ENCODE results near the gene PTPRU. TPM values are rescaled to one million over a fixed set of nuclear protein-coding genes. Genes with fewer than 3 reads are reported as not detected.

The PTPRU gene
- total RNA-seq, 2 experiments from 2014 or later = 0.56 to 0.74 TPM

DNA sequence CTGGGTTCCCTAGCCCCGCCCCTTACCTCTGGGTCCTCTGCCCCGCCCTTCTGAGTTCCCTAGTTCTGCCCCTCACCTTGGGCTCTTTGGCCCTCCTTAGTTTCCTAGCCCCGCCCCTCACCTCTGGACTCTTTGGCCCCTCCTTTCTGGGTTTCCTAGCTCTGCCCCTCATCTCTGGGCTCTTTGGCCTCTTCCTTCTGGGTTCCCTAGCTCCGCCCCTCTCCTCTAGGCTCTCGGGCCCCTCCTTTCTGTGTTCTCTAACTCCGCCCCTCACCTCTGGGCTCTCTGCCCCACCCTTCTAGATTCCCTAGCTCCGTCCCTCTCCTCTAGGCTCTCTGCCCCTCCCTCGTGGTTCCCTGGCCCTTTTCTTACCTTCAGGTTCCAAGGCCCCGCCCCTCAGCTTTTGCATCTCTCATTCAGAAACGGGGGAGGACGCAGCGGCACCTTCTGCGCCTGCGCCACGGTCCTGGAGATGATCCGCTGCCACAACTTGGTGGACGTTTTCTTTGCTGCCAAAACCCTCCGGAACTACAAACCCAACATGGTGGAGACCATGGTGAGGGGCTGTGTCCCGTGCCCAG is 88.5 kb downstream of the PTPRU start:
- H3K4me1 Mint-ChIP-seq (ENCODE audit: low read depth) = no peaks in the 10 kb centered on the region
- ChIA-PET POLR2A (no interaction called here), CTCF (no interaction called here)
- DNase-seq = peak; percentile 4
- H3K4me3 Mint-ChIP-seq = no peak overlapping the region
- H3K27me3 Mint-ChIP-seq = no peaks in the 10 kb centered on the region
- H3K36me3 Mint-ChIP-seq (ENCODE audit: low read depth) = no peaks in the 10 kb centered on the region
- ATAC-seq = peak; percentile 27
- no peak overlapping the region for H3K27ac Mint-ChIP-seq
- TF ChIP-seq, protein P1, sequence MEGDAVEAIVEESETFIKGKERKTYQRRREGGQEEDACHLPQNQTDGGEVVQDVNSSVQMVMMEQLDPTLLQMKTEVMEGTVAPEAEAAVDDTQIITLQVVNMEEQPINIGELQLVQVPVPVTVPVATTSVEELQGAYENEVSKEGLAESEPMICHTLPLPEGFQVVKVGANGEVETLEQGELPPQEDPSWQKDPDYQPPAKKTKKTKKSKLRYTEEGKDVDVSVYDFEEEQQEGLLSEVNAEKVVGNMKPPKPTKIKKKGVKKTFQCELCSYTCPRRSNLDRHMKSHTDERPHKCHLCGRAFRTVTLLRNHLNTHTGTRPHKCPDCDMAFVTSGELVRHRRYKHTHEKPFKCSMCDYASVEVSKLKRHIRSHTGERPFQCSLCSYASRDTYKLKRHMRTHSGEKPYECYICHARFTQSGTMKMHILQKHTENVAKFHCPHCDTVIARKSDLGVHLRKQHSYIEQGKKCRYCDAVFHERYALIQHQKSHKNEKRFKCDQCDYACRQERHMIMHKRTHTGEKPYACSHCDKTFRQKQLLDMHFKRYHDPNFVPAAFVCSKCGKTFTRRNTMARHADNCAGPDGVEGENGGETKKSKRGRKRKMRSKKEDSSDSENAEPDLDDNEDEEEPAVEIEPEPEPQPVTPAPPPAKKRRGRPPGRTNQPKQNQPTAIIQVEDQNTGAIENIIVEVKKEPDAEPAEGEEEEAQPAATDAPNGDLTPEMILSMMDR (IDR thresholded peaks at IDR 0.05) = no peak
- no peaks in the 10 kb centered on the region for H3K9me3 Mint-ChIP-seq
- intact Hi-C loops (cut with micrococcal nuclease) = no loop called here

DNA sequence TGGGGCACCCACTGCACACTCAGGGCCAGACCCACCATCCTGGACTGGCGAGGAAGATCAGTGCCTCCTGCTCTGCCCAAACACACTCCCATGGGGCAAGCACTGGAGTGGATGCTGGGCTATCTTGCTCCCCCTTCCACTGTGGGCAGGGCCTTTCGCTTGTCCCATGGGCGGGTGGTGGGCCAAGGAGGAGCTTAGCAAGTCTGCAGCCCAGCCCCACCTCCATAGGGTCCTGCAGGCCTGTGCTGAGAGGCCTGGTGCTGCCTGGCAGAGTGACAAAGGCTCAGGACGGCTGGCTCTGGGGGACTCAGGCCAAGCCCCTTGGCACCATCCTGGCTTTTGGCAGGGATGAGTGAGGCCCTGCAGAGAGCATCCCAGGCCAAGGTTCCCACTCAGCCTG is 89.4 kb downstream of the PTPRU start:
- no peak overlapping the region for H3K4me3 Mint-ChIP-seq
- no peaks in the 10 kb centered on the region for H3K9me3 Mint-ChIP-seq
- no peak overlapping the region for H3K27ac Mint-ChIP-seq
- no peaks in the 10 kb centered on the region for H3K36me3 Mint-ChIP-seq (ENCODE audit: low read depth)
- ChIA-PET POLR2A (no interaction called here), CTCF (no interaction called here)
- DNase-seq (no peak), ATAC-seq (no peak)
- intact Hi-C loops (cut with micrococcal nuclease) = no loop called here
- H3K4me1 Mint-ChIP-seq (ENCODE audit: low read depth) = no peaks in the 10 kb centered on the region
- TF ChIP-seq, protein P1 (IDR thresholded peaks at IDR 0.05) = no peak
- no peaks in the 10 kb centered on the region for H3K27me3 Mint-ChIP-seq

DNA sequence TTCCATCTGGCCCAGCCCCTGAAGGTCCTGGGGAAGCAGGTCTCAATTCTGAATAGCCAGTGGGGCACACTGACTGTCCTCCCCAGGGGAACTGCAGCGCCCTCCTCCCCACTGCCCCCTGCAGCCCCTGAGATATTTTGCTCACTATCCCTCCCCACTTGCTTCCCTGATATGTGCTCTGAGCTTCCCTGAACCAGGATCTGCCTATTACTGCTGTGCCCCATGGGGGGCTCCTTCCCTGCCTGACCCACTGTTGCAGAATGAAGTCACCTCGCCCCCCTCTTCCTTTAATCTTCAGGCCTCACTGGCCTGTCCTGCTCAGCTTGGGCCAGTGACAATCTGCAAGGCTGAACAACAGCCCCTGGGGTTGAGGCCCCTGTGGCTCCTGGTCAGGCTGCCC is 89.8 kb downstream of the PTPRU start:
- H3K4me1 Mint-ChIP-seq (ENCODE audit: low read depth) = no peaks in the 10 kb centered on the region
- no peaks in the 10 kb centered on the region for H3K9me3 Mint-ChIP-seq
- no peak for ATAC-seq
- H3K27me3 Mint-ChIP-seq = no peaks in the 10 kb centered on the region
- intact Hi-C loops (cut with micrococcal nuclease) = no loop called here
- no peak overlapping the region for H3K4me3 Mint-ChIP-seq
- H3K36me3 Mint-ChIP-seq (ENCODE audit: low read depth) = no peaks in the 10 kb centered on the region
- ChIA-PET POLR2A (no interaction called here), CTCF (no interaction called here)
- H3K27ac Mint-ChIP-seq = no peak overlapping the region
- no peak for DNase-seq
- TF ChIP-seq, protein P1 (IDR thresholded peaks at IDR 0.05) = no peak

DNA sequence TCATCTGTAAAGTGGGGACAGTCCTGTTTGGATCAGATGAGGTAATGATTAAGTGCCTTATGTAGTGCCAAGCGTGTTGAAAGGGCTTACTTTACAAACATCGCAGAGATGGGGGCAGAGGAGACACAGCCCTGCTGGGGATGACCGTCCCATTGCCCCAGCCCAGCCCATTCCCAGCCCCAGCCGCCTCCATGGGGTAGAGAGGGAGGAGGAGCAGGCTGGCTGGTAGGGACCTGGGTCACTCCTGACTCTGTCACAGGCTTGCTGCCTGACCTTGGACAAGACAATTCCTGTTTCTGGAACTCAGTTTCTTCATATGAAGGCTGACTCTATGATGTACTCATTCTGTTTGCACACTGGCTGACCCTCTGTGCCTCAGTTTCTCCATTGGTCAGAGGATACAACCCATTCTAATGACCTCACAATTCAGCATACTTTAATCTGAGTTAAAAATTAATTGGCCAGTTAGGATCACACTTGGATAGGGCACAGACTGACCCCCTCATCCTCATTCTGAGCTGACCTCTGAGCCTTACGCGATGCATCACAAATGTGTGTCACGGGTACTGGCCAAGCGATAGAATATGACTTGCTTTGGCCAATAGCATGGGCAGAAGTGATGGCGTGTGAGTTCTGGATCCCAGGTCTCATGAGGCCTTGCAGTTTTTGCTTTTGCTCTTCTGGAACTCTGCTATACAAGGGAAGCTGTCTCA is 91.1 kb downstream of the PTPRU start:
- Mint-ChIP-seq H3K4me3 (no peak overlapping the region), H3K36me3 (ENCODE audit: low read depth) (no peaks in the 10 kb centered on the region), H3K4me1 (ENCODE audit: low read depth) (no peaks in the 10 kb centered on the region), H3K27me3 (peaks cover 7% of the 10 kb centered on the region), H3K27ac (no peak overlapping the region), H3K9me3 (no peaks in the 10 kb centered on the region)
- POLR2A ChIA-PET = no interaction called here
- no peak for ATAC-seq
- intact Hi-C loops (cut with micrococcal nuclease) = no loop called here
- CTCF ChIA-PET = no interaction called here
- TF ChIP-seq, protein P1 (IDR thresholded peaks at IDR 0.05) = no peak
- DNase-seq = no peak

DNA sequence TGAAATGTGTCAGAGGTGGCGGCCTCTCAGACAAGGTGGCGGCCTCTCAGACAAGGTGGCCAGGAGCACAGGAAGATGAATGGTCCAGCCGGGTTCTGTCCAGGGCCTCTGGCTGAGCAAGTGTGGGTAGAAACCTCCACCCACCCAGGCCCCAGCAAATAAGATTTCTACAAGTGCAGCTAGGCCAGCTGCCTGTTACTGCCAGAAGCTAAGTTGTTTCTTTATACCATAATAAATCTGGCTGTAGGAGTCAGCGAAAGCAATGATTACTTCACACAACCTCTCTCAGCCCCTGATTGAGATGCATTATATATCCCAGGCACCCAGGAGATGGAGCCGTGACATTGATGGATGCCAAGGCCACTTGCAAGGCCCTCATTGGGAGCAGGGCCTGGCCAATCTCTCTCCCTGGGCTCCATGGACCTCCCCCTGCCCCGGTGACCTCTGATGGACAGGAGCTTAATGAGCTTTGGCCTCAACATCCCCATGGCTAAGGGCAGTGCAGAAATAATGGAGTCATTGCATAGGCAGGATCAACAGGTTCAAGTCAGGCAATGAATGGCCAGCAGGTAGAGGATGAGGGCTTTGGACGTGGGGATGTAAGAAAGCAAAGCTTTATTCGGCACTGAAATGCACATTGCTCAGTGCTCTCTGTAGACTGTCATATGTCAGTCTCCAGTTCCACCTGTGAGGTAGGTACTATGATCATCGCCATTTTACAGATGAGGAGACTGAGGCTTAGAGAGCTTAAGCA is 92.9 kb downstream of the PTPRU start:
- no peaks in the 10 kb centered on the region for H3K36me3 Mint-ChIP-seq (ENCODE audit: low read depth)
- intact Hi-C loops (cut with micrococcal nuclease) = no loop called here
- no peak for ATAC-seq
- H3K27me3 Mint-ChIP-seq = peaks cover 11% of the 10 kb centered on the region
- no peak for DNase-seq
- TF ChIP-seq, protein P1 (IDR thresholded peaks at IDR 0.05) = no peak
- POLR2A ChIA-PET = no interaction called here
- H3K4me1 Mint-ChIP-seq (ENCODE audit: low read depth) = no peaks in the 10 kb centered on the region
- H3K27ac Mint-ChIP-seq = no peak overlapping the region
- CTCF ChIA-PET = no interaction called here
- no peaks in the 10 kb centered on the region for H3K9me3 Mint-ChIP-seq
- H3K4me3 Mint-ChIP-seq = no peak overlapping the region

Measured in activated CD8-positive, alpha-beta T cell treated with anti-CD3 and anti-CD28 coated beads for 36 hours (primary cell).